Measurements from ENCODE around the gene TREML4. TPM values are rescaled to one million over a fixed set of nuclear protein-coding genes. Genes with fewer than 3 reads are reported as not detected.
A peak's percentile ranks its signal among the peaks of the same experiment; 100 is the strongest.

Gene TREML4
- total and polyA plus RNA-seq, 9 of the 15 experiments (the other 6 are each of a cell fraction or from before 2014, with no cell fraction given) = not detected

- TF ChIP-seq HBP1 (CRISPR knock-in tag; IDR thresholded peaks at IDR 0.05) = no peak
- TF ChIP-seq KLF16 (IDR thresholded peaks at IDR 0.05) = peak; percentile 79
- TF ChIP-seq PML (IDR thresholded peaks at IDR 0.05; ENCODE audit: low read length) = peak; percentile 63; the same call in 1 of the 2 replicates
- peak; percentile 92; the same call in 1 of the 2 replicates for TF ChIP-seq HDAC2 (IDR thresholded peaks at IDR 0.05)
- TF ChIP-seq NONO (IDR thresholded peaks at IDR 0.05; ENCODE audit: low read depth in 2 of 2, low read length in 1 of 2) = peak in 1 of 2 experiments; percentile 49; a peak in 1 of 4 replicates
- TF ChIP-seq SMARCC2 (IDR thresholded peaks at IDR 0.05; ENCODE audit: low read depth) = peak; percentile 66; the same call in 1 of the 2 replicates
- TF ChIP-seq TAF9B (IDR thresholded peaks at IDR 0.05; ENCODE audit: partially characterized antibody) = no peak
- no peak for TF ChIP-seq ZNF644 (tag; IDR thresholded peaks at IDR 0.05; ENCODE audit: low read depth)
- peak; percentile 85 for TF ChIP-seq LCOR (CRISPR knock-in tag; IDR thresholded peaks at IDR 0.05)
- no peak for TF ChIP-seq THAP7 (CRISPR knock-in tag; IDR thresholded peaks at IDR 0.05)
- TF ChIP-seq ZNF398 (CRISPR knock-in tag; IDR thresholded peaks at IDR 0.05) = no peak
- no peak for TF ChIP-seq U2AF1 (optimal IDR thresholded peaks at IDR 0.05; ENCODE audit: low read depth, low read length)
- no peak for TF ChIP-seq ZNF436 (CRISPR knock-in tag; IDR thresholded peaks at IDR 0.05)
- TF ChIP-seq SRSF1 (IDR thresholded peaks at IDR 0.05; ENCODE audit: low read depth, low read length) = no peak
- peak; percentile 86 for TF ChIP-seq CXXC5 (CRISPR knock-in tag; IDR thresholded peaks at IDR 0.05)
- TF ChIP-seq BHLHE40 (IDR thresholded peaks at IDR 0.05; ENCODE audit: low read length) = peak; percentile 93
- no peak for TF ChIP-seq SNAPC5 (CRISPR knock-in tag; IDR thresholded peaks at IDR 0.05)
- TF ChIP-seq ZNF444 (CRISPR knock-in tag; IDR thresholded peaks at IDR 0.05) = peak; percentile 90
- TF ChIP-seq BCLAF1 (IDR thresholded peaks at IDR 0.05; ENCODE audit: borderline replicate concordance in 1 of 2, control insufficient read depth in 1 of 2, low read depth in 2 of 2, low read length in 1 of 2) = no peak
Measured at GRCh38 chr6:41278699-41279405, 50.7 kb downstream of the TREML4 start (continued).
